ENCODE data around the gene TCTN3.
"Not testable (repeated sequence)": the region's sequence is repeated elsewhere in the genome, so short reads cannot be mapped to it uniquely, and the experiment has no call there.

TCTN3 gene, protein sequence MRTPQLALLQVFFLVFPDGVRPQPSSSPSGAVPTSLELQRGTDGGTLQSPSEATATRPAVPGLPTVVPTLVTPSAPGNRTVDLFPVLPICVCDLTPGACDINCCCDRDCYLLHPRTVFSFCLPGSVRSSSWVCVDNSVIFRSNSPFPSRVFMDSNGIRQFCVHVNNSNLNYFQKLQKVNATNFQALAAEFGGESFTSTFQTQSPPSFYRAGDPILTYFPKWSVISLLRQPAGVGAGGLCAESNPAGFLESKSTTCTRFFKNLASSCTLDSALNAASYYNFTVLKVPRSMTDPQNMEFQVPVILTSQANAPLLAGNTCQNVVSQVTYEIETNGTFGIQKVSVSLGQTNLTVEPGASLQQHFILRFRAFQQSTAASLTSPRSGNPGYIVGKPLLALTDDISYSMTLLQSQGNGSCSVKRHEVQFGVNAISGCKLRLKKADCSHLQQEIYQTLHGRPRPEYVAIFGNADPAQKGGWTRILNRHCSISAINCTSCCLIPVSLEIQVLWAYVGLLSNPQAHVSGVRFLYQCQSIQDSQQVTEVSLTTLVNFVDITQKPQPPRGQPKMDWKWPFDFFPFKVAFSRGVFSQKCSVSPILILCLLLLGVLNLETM

DNA sequence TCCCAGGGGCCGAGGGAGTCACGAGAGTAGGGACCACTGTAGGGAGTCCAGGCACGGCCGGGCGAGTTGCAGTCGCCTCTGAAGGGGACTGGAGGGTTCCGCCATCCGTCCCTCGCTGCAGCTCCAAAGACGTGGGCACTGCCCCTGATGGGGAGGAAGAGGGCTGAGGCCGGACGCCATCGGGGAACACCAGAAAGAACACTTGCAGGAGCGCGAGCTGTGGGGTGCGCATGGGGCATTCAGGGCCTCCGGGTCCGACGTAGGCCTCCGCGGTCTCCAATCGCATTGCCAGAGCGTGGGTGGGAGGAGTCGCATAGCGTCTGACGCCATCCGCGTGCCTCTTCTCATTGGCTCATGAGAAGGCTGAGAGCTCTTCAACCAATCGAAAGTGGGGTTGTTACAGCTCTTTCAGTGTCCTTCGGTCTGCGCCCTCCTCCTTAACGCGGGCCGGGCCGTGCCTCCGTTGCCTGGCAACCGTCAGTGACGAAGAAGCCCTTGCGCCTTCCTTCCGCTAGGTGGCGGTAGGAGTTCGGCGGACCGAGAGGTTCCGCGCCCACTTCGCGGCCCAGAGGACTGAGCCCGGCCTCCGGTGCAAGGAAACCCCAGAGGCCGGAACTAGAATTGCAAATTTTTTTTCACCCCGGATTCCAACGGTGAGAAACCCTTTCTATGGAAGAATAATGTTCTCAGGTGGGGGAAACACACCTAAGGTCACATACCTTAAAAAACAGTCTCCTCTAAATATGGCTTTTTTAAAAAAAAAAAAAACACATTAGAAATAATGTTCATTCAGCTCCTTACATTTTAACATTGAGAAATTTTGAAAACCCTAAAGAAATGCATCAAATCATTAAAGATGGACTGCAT lies at the start of gene TCTN3:
Gene TCTN3, minus strand, starts transcription at position 260 of the 867 bp plus-strand sequence. Its CDS starts 28 bp downstream, at position 232.
- DNase-seq = peak; percentile 99 to 100

DNA sequence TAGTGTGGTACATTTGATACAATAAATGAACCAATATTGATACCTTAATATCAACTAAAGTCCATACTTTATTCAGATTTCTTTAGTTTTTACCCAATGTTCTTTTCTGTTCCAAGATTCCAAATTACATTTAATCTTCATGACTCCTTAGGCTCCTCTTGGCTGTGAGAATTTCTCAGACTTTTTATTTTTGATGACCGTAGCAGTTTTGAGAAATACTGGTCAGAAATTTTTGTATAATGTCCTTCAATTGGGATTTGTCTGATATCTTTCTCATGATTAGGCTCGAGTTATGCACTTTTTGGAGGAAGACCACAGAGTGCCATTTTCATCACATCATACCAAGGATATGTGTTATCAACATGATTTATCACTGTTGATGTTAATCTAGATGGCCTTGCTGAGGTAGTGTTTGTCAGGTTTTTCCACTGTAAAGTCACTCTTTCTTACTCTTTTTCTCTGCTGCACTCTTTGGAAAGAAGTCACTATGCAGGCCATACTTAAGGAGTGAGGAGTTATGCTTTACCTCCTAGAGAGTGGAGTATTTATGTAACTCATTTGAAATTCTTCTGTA lies 49.3 kb upstream of the TCTN3 start:
- DNase-seq = no peak

DNA sequence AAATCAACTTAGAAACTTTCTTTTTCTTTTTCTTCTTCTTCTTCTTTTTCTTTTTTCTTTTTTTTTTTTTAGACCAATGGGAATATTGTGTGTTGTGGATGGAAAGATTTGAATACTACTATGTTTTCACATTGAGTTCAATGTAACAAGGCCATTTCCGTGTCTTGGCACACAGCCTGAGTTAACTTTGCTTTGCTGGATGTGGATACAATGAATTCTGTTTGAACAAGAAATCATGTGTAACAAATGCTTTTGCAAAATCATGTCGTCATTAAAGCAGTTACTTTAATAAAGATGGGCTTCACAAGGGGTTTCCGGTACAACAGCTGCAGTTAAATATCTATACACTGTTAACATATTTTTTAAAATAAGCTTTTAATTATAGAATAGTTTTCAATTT lies 48.8 kb upstream of the TCTN3 start:
- DNase-seq = no peak

DNA sequence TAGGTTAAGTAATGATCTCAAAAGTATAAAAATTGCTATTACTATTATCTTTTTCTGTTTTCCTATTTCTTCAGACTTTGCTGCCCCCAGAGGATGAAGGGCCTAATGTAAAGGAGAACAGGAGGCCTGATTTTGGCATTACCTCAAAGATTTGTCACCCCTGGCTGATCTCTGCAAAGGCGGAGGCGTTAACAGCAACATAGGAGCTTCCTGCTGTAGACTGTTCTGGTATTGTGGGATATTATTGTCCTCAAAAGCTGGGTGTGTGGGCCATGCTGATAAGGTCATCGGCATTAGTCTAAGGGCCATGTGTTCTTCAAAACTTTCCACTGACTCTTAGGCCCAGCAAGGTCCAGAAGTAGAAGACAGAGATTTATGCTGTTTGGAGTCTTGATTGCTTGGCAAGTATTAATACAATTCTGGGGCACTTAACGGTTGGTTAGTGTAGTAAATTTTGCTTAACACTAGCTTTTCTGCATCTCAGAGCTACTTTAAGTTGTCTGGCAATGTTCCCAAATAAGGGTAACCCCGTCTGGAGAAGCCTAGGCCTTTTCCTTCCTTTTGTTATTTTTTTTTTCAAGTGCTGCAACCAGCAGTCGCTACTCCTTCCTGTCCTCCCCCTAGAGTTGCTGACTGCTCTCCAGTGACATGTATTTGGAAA lies 48.2 kb upstream of the TCTN3 start:
- peak; percentile 64 to 93 for DNase-seq

DNA sequence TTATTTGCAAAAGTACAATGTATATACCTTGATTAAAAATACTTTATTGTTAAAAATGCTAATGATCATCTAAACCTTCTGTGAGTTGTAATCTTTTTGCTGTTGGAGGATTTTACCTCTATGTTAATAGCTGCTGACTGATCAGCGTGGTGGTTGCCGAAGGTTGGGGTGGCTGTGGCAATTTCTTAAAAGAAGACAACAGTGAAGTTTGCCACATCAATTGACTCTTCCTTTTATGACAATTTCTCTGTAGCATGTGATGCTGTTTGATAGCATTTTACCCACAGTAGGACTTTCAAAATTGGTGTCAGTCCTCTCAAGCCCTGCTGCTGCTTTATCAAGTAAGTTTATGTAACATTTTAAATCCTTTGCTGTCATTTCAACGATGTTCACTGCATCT lies 45.3 kb upstream of the TCTN3 start:
- DNase-seq = no peak

DNA sequence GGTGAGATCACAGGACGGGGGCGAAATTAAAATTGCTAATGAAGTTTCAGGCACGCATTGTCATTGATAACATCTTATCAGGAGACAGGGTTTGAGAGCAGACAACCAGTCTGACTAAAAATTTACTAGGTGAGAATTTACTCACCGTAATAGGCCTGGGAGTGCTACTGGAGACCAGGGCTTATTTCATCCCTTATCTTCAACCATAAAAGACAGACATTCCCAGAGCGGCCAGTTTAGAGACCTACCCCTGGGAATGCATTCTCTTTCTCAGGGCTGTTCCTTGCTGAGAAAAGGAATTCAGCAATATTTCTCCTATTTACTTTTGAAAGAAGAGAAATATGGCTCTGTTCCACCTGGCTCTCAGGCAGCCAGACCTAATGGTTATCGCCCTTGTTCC lies 39.2 kb upstream of the TCTN3 start:
- DNase-seq = not testable (repeated sequence)

- peak; percentile 41 to 53 for DNase-seq
Measured at GRCh38 chr10:95730233-95730632, 36.5 kb upstream of the TCTN3 start.

- DNase-seq = peak; percentile 33 to 53
Measured at GRCh38 chr10:95729323-95730055, 35.8 kb upstream of the TCTN3 start.

GRCh38 chr10:95728526-95728925 lies 34.8 kb upstream of the TCTN3 start:
- no peak for DNase-seq

DNA sequence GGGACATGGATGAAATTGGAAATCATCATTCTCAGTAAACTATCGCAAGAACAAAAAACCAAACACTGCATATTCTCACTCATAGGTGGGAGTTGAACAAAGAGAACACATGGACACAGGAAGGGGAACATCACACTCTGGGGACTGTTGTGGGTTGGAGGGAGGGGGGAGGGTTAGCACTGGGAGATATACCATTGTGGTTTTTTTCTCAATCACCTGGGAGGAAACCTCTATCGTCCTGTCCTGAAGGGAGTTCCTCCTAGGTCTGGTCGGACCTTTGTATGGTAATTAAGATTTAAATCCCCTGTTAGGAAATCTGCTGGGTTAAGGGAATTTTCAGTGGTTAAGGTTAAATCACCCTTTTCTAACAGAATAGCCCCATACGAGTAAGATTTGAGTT lies 28.8 kb upstream of the TCTN3 start:
- not testable (repeated sequence) for DNase-seq

GRCh38 chr10:95720745-95721144 lies 27.0 kb upstream of the TCTN3 start:
- DNase-seq = not testable (repeated sequence)

- DNase-seq = peak in 1 of 2 donors; percentile 41
Measured at GRCh38 chr10:95716866-95717265, 23.1 kb upstream of the TCTN3 start.

DNA sequence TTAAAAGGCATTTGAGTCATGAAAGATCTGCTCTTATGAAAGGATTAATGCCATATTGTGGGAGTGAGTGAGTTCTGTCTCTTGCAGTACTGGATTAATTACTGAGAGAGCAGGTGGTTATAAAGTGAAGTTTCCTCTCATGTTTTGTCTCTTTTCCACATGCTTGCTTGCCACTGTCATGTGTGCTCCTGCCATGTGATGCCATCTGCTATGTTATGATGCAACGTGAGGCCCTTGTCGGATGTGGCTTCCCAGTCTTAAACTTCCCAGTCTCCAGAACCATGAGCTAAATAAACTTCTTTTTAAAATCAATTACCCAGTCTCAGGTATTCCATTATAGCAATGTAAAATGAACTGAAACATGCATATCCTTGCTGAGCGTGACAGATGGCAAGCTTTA lies 22.7 kb upstream of the TCTN3 start:
- DNase-seq = peak; percentile 23 to 34

DNA sequence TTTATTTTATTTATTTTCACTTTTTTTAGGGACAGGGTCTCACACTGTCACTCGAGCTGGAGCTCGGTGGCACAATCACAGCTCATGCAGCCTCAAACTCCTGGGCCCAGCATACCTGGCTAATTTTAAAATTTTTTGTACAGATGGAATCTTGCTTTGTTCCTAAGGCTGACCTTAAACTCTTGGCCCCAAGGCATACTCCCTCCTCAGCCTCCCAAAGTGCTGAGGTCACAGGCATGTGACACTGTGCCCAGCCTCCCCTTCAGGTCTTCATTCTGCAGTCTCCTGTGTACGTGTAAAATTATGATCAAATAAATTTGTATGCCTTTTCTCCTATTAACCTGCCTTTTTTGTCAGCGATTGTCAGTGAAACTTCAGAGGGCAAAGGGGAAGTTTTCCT lies 17.8 kb upstream of the TCTN3 start:
- DNase-seq = no peak

DNA sequence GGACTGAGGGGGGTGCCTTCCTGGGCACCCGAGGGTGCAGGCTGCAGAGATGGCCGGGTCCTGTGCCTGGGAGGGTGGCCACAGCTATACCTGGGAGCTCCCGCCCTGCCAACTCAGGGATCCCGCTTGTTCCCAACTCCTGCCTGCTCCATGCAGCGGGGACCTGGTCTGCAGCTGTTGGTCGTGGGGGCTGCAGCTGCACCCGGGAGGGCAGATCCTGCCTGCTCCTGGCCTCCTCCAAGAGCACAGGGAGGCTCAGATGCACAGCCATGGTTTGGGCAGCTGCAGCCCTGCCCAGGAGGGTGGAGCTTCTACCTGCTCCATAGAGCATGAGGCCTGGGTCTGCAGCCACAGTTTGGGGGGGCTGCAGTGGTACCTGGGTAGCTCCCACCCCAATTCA lies 13.3 kb upstream of the TCTN3 start:
- no peak for DNase-seq

- DNase-seq = no peak
Measured at GRCh38 chr10:95706573-95706972, 12.8 kb upstream of the TCTN3 start.

DNA sequence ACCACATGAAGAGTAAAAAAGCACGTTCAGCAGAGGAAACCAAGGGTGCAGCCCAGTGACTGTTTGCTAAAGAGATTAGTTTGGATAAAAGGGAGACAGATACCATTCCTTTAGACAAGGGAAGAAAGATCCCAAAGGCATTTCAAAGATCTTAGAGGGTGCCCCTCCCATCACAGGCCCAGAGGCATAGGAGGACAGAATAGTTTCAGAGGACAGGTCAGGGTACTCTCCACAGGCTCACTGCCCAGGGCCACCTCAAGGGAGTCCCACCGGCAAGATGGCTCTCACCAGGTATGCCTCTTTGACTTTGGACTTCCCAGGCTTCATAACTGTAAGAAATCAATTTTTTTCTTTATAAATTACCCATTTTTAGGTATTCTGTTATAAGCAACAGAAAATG lies 4.7 kb upstream of the TCTN3 start:
- no peak for DNase-seq

GRCh38 chr10:95697429-95697828 lies 3.7 kb upstream of the TCTN3 start:
- DNase-seq = peak; percentile 58 to 75

DNA sequence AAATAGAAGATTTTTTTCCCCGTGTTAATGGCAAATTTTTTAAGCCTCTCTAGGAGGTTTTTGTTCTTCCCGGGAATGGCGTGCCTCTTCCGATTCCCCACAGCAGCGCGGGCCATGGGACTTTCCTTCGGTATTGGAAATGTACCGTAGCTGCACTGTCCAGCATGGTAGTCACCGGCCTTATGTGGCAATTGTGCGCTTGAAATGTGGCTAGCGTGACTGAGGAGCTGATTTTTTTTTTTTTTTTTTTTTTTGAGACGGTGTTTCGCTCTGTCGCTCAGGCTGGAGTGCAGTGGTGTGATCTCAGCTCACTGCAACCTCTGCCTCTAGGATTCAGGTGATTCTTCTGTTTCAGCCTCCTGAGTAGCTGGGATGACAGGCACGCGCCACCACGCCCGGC lies 938 bp upstream of the TCTN3 start:
- no peak for DNase-seq

GRCh38 chr10:95693071-95693667 lies 558 bp downstream of the TCTN3 start:
- no peak for DNase-seq

DNA sequence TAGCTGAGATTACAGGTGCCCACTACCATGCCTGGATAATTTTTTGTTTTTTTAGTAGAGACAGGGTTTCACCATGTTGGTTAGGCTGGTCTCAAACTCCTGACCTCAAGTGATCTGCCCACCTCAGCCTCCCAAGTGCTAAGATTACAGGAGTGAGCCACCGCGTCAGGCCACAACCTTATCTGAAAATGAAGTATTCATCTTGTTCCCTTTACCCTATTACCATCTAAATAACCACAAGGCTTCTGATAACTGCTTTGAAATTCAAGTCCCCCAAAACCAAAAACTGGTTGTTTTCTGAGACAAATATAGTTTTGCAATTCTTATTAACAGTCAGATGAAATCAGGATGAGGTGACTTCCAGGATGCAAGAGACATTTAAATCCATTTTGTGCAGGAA lies 2.4 kb downstream of the TCTN3 start:
- no peak for DNase-seq

Measured in inflammatory macrophage treated with lipopolysaccharide for 1 hour (primary cell).